H1 (cell line): ENCODE measurements around the gene PLXNA4. TPM values are rescaled to one million over a fixed set of nuclear protein-coding genes. Genes with fewer than 3 reads are reported as not detected.

Experiments
- CTCF ChIA-PET: fragments of 300-600 bp; sonication (Branson Sonifier 250); formaldehyde crosslinking; loops from one replicate; lab custom pipeline; 2021; ENCODE audit not compliant: partially characterized antibody; lab: Charles Lee
- POLR2A ChIA-PET: fragments of 300-600 bp; sonication (Branson Sonifier 250); formaldehyde crosslinking; loops from one replicate; lab custom pipeline; 2021; ENCODE audit warnings: inconsistent platforms; ENCODE audit not compliant: partially characterized antibody; lab: Charles Lee
- DNase-seq, 2 experiments: peaks; one replicate each; pipeline versions ENCODE4 v3.0.0 to v3.0.0-alpha.2; 2010 to 2022; ENCODE audit warnings: low spot score in 2 of 2, low read depth in 1 of 2, mixed read lengths in 1 of 2
- FAIRE-seq: peaks from 2 replicates; lab custom pipeline; 2011; peaks lifted over from hg19 to GRCh38; lab: Jason Lieb, UNC
- H2AFZ ChIP-seq: 2 replicates; pipeline ENCODE4 v1.8.1; 2012; ENCODE audit warnings: low read length, inconsistent platforms
- H2AK5ac ChIP-seq: 2 replicates; pipeline ENCODE4 v1.6.1; 2013; ENCODE audit warnings: low read depth, low read length
- H2BK120ac ChIP-seq: replicated peaks from 2 replicates; pipeline ENCODE3; 2013; ENCODE audit warnings: low read depth, low read length, inconsistent platforms
- H2BK12ac ChIP-seq: 2 replicates; pipeline ENCODE4 v1.6.1; 2013; ENCODE audit warnings: low read depth, low read length
- H2BK15ac ChIP-seq: 2 replicates; pipeline ENCODE4 v1.6.1; 2013; ENCODE audit warnings: low read length
- H2BK20ac ChIP-seq: 2 replicates; pipeline ENCODE4 v1.6.1; 2013; ENCODE audit warnings: low read length
- H2BK5ac ChIP-seq: 2 replicates; pipeline ENCODE4 v1.6.1; 2013; ENCODE audit warnings: low read depth, low read length
- H3K14ac ChIP-seq: 2 replicates; pipeline ENCODE4 v1.6.1; 2013; ENCODE audit warnings: inconsistent platforms; ENCODE audit not compliant: insufficient read length
- H3K18ac ChIP-seq: 2 replicates; pipeline ENCODE4 v1.6.1; 2013; ENCODE audit warnings: low read length; ENCODE audit errors: extremely low read depth
- H3K23ac ChIP-seq: 2 replicates; pipeline ENCODE4 v1.6.1; 2013; ENCODE audit warnings: inconsistent platforms; ENCODE audit not compliant: insufficient read length
- H3K23me2 ChIP-seq: 2 replicates; pipeline ENCODE4 v1.6.1; 2013; ENCODE audit warnings: low read depth, low read length
- H3K27ac ChIP-seq: 2 replicates; pipeline ENCODE4 v1.6.1; 2011; ENCODE audit warnings: low read depth, low read length, inconsistent platforms
- H3K27me3 ChIP-seq, 4 experiments: replicated peaks in 1 of 4; 1 replicate in 1 of 4; 2 replicates in 3 of 4; pipeline versions ENCODE4 v1.6.1 to v1.8.1; 2011 to 2013; ENCODE audit warnings: low read length in 3 of 4, mild to moderate bottlenecking in 3 of 4, inconsistent platforms in 2 of 4, mixed read lengths in 2 of 4, moderate library complexity in 1 of 4; ENCODE audit not compliant: control insufficient read depth in 3 of 4, insufficient read depth in 3 of 4; ENCODE audit errors: extremely low read depth in 1 of 4
- H3K36me3 ChIP-seq, 4 experiments: 2 replicates each; pipeline versions ENCODE4 v1.6.1 to v1.8.1; 2011 to 2013; ENCODE audit warnings: mild to moderate bottlenecking in 4 of 4, low read length in 3 of 4, moderate library complexity in 2 of 4, control low read depth in 1 of 4, inconsistent platforms in 1 of 4; ENCODE audit not compliant: insufficient read depth in 4 of 4, control insufficient read depth in 2 of 4
- H3K4ac ChIP-seq: replicated peaks from 2 replicates; pipeline ENCODE3; 2013; ENCODE audit warnings: low read length, low read depth, mixed read lengths, inconsistent platforms; ENCODE audit not compliant: insufficient read length
- H3K4me1 ChIP-seq, 4 experiments: replicated peaks in 1 of 4; 1 replicate in 1 of 4; 2 replicates in 3 of 4; pipeline versions ENCODE4 v1.6.1 to v1.8.1; 2011 to 2013; ENCODE audit warnings: low read length in 3 of 4, inconsistent platforms in 2 of 4, mixed read lengths in 1 of 4; ENCODE audit not compliant: insufficient read depth in 4 of 4, control insufficient read depth in 3 of 4
- H3K4me2 ChIP-seq, 2 experiments: 2 replicates each; pipeline versions ENCODE4 v1.6.1 to v1.8.1; 2011 to 2013; ENCODE audit warnings: low read depth in 2 of 2, low read length in 2 of 2, control low read depth in 1 of 2, inconsistent platforms in 1 of 2, mild to moderate bottlenecking in 1 of 2; ENCODE audit not compliant: insufficient read depth in 1 of 2
- H3K4me3 ChIP-seq, 4 experiments: fragments of 200-600, 300-600 bp in 1 of 4; sonication (generic), shearing (Covaris generic), sonication (Bioruptor Twin) in 1 of 4; 2 replicates each; pipeline versions ENCODE4 v1.5.1 to v1.8.1; 2011 to 2016; ENCODE audit warnings: low read length in 4 of 4, low read depth in 3 of 4, control low read depth in 2 of 4, inconsistent platforms in 2 of 4, mild to moderate bottlenecking in 2 of 4, mixed read lengths in 1 of 4, moderate library complexity in 1 of 4; ENCODE audit not compliant: insufficient read depth in 2 of 4; ENCODE audit errors: extremely low read depth in 1 of 4
- H3K56ac ChIP-seq: replicated peaks from 2 replicates; pipeline ENCODE3; 2013; ENCODE audit warnings: low read depth, mild to moderate bottlenecking, mixed read lengths, low read length, inconsistent platforms; ENCODE audit not compliant: insufficient read length
- H3K79me1 ChIP-seq: 2 replicates; pipeline ENCODE4 v1.6.1; 2013; ENCODE audit warnings: low read depth, low read length, control low read depth
- H3K79me2 ChIP-seq, 2 experiments: 2 replicates each; pipeline versions ENCODE4 v1.6.1 to v1.8.1; 2012 to 2013; ENCODE audit warnings: low read length in 2 of 2, mild to moderate bottlenecking in 2 of 2, inconsistent platforms in 1 of 2; ENCODE audit not compliant: insufficient read depth in 2 of 2, control insufficient read depth in 1 of 2
- H3K9ac ChIP-seq, 4 experiments: replicated peaks in 1 of 4; 1 replicate in 1 of 4; 2 replicates in 3 of 4; pipeline versions ENCODE4 v1.6.1 to v1.8.1; 2011 to 2013; ENCODE audit warnings: low read depth in 3 of 4, low read length in 3 of 4, control low read depth in 2 of 4, mild to moderate bottlenecking in 2 of 4, moderate library complexity in 2 of 4, inconsistent platforms in 1 of 4; ENCODE audit errors: extremely low read depth in 1 of 4
- H3K9me3 ChIP-seq, 2 experiments: 2 replicates each; pipeline versions ENCODE4 v1.6.1 to v1.8.1; 2012 to 2013; ENCODE audit warnings: mild to moderate bottlenecking in 2 of 2, moderate library complexity in 2 of 2, control low read depth in 1 of 2, inconsistent platforms in 1 of 2, low read depth in 1 of 2, low read length in 1 of 2, mixed read lengths in 1 of 2; ENCODE audit not compliant: insufficient read depth in 2 of 2
- H4K20me1 ChIP-seq, 2 experiments: replicated peaks in 1 of 2; 2 replicates each; pipeline versions ENCODE3 to v1.8.1; 2011 to 2013; ENCODE audit warnings: inconsistent platforms in 2 of 2, low read length in 2 of 2, mild to moderate bottlenecking in 1 of 2; ENCODE audit not compliant: insufficient read depth in 2 of 2, control insufficient read depth in 1 of 2
- H4K5ac ChIP-seq: 2 replicates; pipeline ENCODE4 v1.6.1; 2013; ENCODE audit warnings: low read length, low read depth, mixed read lengths, inconsistent platforms; ENCODE audit not compliant: insufficient read length
- H4K8ac ChIP-seq: 2 replicates; pipeline ENCODE4 v1.8.0; 2013; ENCODE audit warnings: mild to moderate bottlenecking, moderate library complexity, low read length, inconsistent platforms; ENCODE audit not compliant: insufficient read depth; ENCODE audit errors: extremely low read depth
- H4K91ac ChIP-seq: replicated peaks from 2 replicates; pipeline ENCODE3; 2013; ENCODE audit warnings: low read length, mixed read lengths, inconsistent platforms; ENCODE audit not compliant: insufficient read length
- CEBPB ChIP-seq: IDR thresholded peaks from 2 replicates; pipeline ENCODE4 v1.6.1; 2012; ENCODE audit warnings: low read depth, low read length
- CHD2 ChIP-seq: IDR thresholded peaks from 2 replicates; pipeline ENCODE4 v1.6.1; 2012; ENCODE audit warnings: low read length, improper control_type of control experiment
- GTF2F1 ChIP-seq: IDR thresholded peaks from 2 replicates; pipeline ENCODE4 v1.6.1; 2012; ENCODE audit warnings: low read depth, low read length, improper control_type of control experiment, borderline replicate concordance
- POU5F1 ChIP-seq: IDR thresholded peaks from 2 replicates; pipeline ENCODE4 v1.6.1; 2011; ENCODE audit warnings: low read depth, mild to moderate bottlenecking, low read length, moderate library complexity
- RBBP5 ChIP-seq: IDR thresholded peaks from 2 replicates; pipeline ENCODE4 v1.7.1; 2012; ENCODE audit warnings: low read depth, mild to moderate bottlenecking, inconsistent platforms, low read length, moderate library complexity, borderline replicate concordance
- RFX5 ChIP-seq: IDR thresholded peaks from 2 replicates; pipeline ENCODE4 v1.6.1; 2011; ENCODE audit warnings: low read depth, low read length, improper control_type of control experiment, borderline replicate concordance
- RNF2 ChIP-seq: fragments of 200-900, 300-1000 bp; sonication (generic); IDR thresholded peaks from 2 replicates; pipeline ENCODE4 v1.7.1; 2016; ENCODE audit warnings: borderline replicate concordance, low read depth, mild to moderate bottlenecking, antibody characterized with exemption, low read length; ENCODE audit not compliant: poor library complexity, severe bottlenecking; ENCODE audit errors: missing control alignments
- TBP ChIP-seq: IDR thresholded peaks from 2 replicates; pipeline ENCODE4 v1.6.1; 2011; ENCODE audit warnings: low read depth, low read length, improper control_type of control experiment
- TEAD4 ChIP-seq: IDR thresholded peaks from 2 replicates; pipeline ENCODE4 v1.6.1; 2012; ENCODE audit warnings: low read depth, low read length, inconsistent platforms, mixed read lengths
- WGBS, 2 experiments: shearing (Covaris generic) in 1 of 2; methylation state at CpG; one replicate each; pipeline versions ENCODE4 v1.1.6 to v1.1.7; 2013 to 2015; ENCODE audit warnings: low lambda C conversion rate in 2 of 2, mixed read lengths in 2 of 2, inconsistent platforms in 1 of 2, low coverage in 1 of 2, missing lambda C conversion rate in 1 of 2; ENCODE audit not compliant: insufficient replicate concordance in 2 of 2, insufficient coverage in 1 of 2, insufficient read length in 1 of 2; ENCODE audit errors: extremely low coverage in 1 of 2, missing lambda C conversion rate in 1 of 2; 5-methylcytosine and 5-hydroxymethylcytosine counted together
- polyA plus RNA-seq, 7 experiments: library from polyadenylated mRNA; depleted of rRNA in 3 of 7; stranded (reverse) in 5 of 7; unstranded in 2 of 7; fragments of >200 nt in 5 of 7; fragments of 200-250 nt in 2 of 7; gene quantifications; 1 replicate in 5 of 7; 2 replicates in 1 of 7; 4 replicates in 1 of 7; pipeline versions ENCODE4 v1.2.1 to v1.2.3, GENCODE V29; 2011 to 2013; ENCODE audit warnings: missing spikeins in 2 of 7, mixed read lengths in 2 of 7
- total RNA-seq: library from RNA; stranded (reverse); fragmentation: NEBNext Ultra II Directional; extraction: Animal tissue kit (Norgen Biotek cat#: 25700); gene quantifications from 2 replicates; pipeline ENCODE4 v1.2.1, GENCODE V29; 2021
- TF ChIP-seq, protein P1 (sequence below), 3 experiments: IDR thresholded peaks; 1 replicate in 2 of 3; 2 replicates in 1 of 3; pipeline versions ENCODE4 v1.5.1 to v1.6.1; 2011; ENCODE audit warnings: low read length in 3 of 3, mild to moderate bottlenecking in 3 of 3, inconsistent platforms in 2 of 3, low read depth in 1 of 3, moderate library complexity in 1 of 3; ENCODE audit not compliant: insufficient read depth in 1 of 3; ENCODE audit errors: control extremely low read depth in 1 of 3
- TF ChIP-seq, protein P2 (sequence below): IDR thresholded peaks from 2 replicates; pipeline ENCODE4 v1.6.1; 2011; ENCODE audit warnings: low read depth, mild to moderate bottlenecking, low read length; ENCODE audit not compliant: insufficient read depth

Gene PLXNA4
- total and polyA plus RNA-seq, 2 of the 8 experiments (the other 6 are each of a cell fraction or from before 2014, with no cell fraction given) = 0.76 to 0.79 TPM

DNA sequence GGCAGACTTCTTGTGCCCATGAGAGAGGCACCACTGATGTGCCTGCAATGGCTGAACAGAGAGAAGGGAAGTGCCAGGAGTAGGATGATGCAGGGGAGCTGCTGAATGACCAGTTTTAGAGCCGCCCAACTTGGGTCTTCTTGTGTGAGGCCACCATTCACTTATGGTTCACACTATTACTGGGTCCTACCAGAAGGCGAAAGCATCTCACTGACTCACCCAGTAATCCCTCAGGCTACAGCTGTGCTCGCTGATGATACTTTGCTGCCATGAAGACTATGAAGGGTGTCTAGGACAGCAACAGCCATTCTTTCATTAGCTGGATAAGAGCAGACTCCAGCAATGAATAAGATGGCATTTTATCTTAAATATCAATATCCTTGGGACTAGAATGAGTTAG is 47.6 kb downstream of the PLXNA4 start:
- Histone ChIP-seq H2BK120ac (no peak overlapping the region), H3K18ac (no peak overlapping the region), H3K23ac (no peak overlapping the region), H4K20me1 (no peaks in the 10 kb centered on the region), H4K91ac (no peak overlapping the region), H2BK20ac (no peak overlapping the region), H3K9ac (no peak overlapping the region), H2BK12ac (no peak overlapping the region), H3K4me3 (no peak overlapping the region), H4K5ac (no peak overlapping the region), H3K4me1 (peaks cover 0 to 3% (median 0%) of the 10 kb centered on the region in 4 experiments; a peak in 1 of 7 replicates), H2AFZ (no peak overlapping the region), H3K56ac (no peak overlapping the region), H3K79me1 (no peaks in the 10 kb centered on the region), H2BK5ac (no peak overlapping the region), H3K79me2 (no peaks in the 10 kb centered on the region), H4K8ac (no peak overlapping the region), H3K36me3 (no peaks in the 10 kb centered on the region), H2AK5ac (no peak overlapping the region), H3K27ac (no peak overlapping the region), H3K23me2 (no peaks in the 10 kb centered on the region), H3K9me3 (no peaks in the 10 kb centered on the region), H3K4ac (no peak overlapping the region), H2BK15ac (no peak overlapping the region), H3K27me3 (no peaks in the 10 kb centered on the region), H3K14ac (no peak overlapping the region), H3K4me2 (no peak overlapping the region)
- FAIRE-seq (no peak), DNase-seq (no peak)
- 88% methylated on average over 3 of the region's 3 CpGs; no CpG with 5 or more reads in 1 of the 2 experiments for WGBS, 2 experiments
- POLR2A ChIA-PET = no interaction called here
- CTCF ChIA-PET = interaction anchor here (1.0 to 1.7 kb wide), 4 partner anchors 9 to 52 kb away, joined by 3 to 9 read pairs (median 3); no protein-coding TSS in a partner anchor
- TF ChIP-seq, protein P1, sequence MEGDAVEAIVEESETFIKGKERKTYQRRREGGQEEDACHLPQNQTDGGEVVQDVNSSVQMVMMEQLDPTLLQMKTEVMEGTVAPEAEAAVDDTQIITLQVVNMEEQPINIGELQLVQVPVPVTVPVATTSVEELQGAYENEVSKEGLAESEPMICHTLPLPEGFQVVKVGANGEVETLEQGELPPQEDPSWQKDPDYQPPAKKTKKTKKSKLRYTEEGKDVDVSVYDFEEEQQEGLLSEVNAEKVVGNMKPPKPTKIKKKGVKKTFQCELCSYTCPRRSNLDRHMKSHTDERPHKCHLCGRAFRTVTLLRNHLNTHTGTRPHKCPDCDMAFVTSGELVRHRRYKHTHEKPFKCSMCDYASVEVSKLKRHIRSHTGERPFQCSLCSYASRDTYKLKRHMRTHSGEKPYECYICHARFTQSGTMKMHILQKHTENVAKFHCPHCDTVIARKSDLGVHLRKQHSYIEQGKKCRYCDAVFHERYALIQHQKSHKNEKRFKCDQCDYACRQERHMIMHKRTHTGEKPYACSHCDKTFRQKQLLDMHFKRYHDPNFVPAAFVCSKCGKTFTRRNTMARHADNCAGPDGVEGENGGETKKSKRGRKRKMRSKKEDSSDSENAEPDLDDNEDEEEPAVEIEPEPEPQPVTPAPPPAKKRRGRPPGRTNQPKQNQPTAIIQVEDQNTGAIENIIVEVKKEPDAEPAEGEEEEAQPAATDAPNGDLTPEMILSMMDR (IDR thresholded peaks at IDR 0.05; ENCODE audit: control extremely low read depth in 1 of 3, insufficient read depth in 1 of 3, low read depth in 1 of 3, low read length in 3 of 3) = no peak
- TF ChIP-seq RFX5 = no peak
- no peak for TF ChIP-seq CEBPB
- TF ChIP-seq RBBP5 = no peak
- TF ChIP-seq TEAD4 = no peak
- no peak for TF ChIP-seq TBP
- no peak for TF ChIP-seq GTF2F1
- TF ChIP-seq, protein P2, sequence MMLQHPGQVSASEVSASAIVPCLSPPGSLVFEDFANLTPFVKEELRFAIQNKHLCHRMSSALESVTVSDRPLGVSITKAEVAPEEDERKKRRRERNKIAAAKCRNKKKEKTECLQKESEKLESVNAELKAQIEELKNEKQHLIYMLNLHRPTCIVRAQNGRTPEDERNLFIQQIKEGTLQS = no peak
- no peak for TF ChIP-seq POU5F1
- TF ChIP-seq RNF2 = no peak
- no peak for TF ChIP-seq CHD2
